Epidermal melanocyte (primary cell): Measurements from ENCODE around the gene ZDHHC11B.
"Not testable (repeated sequence)": the region's sequence is repeated elsewhere in the genome, so short reads cannot be mapped to it uniquely, and the experiment has no call there.

Source experiments
- DNase-seq: peaks from one replicate; pipeline ENCODE4 v3.0.0; 2011; ENCODE audit warnings: low spot score; ENCODE audit not compliant: insufficient read length

Gene ZDHHC11B

GRCh38 chr5:784428-785177 is at the start of gene ZDHHC11B:
TSS of gene ZDHHC11B (minus strand) at chr5:784729. CDS start at chr5:766919, 17,810 bp downstream.
- DNase-seq = peak; percentile 23

- not testable (repeated sequence) for DNase-seq
Measured at GRCh38 chr5:834013-834412, 49.5 kb upstream of the ZDHHC11B start.

- DNase-seq = not testable (repeated sequence)
Measured at GRCh38 chr5:828194-828593, 43.7 kb upstream of the ZDHHC11B start.

- not testable (repeated sequence) for DNase-seq
Measured at GRCh38 chr5:825544-825943, 41.0 kb upstream of the ZDHHC11B start.

GRCh38 chr5:821504-821903 is 37.0 kb upstream of the ZDHHC11B start:
- DNase-seq = no peak

- DNase-seq = no peak
Measured at GRCh38 chr5:820245-820644, 35.7 kb upstream of the ZDHHC11B start.

GRCh38 chr5:819078-819477 is 34.5 kb upstream of the ZDHHC11B start:
- DNase-seq = no peak

GRCh38 chr5:816176-816575 is 31.6 kb upstream of the ZDHHC11B start:
- DNase-seq = no peak

- no peak for DNase-seq
Measured at GRCh38 chr5:815449-815848, 30.9 kb upstream of the ZDHHC11B start.

GRCh38 chr5:813575-813974 is 29.0 kb upstream of the ZDHHC11B start:
- not testable (repeated sequence) for DNase-seq

- DNase-seq = not testable (repeated sequence)
Measured at GRCh38 chr5:811384-811783, 26.9 kb upstream of the ZDHHC11B start.

GRCh38 chr5:807719-808514 is 23.4 kb upstream of the ZDHHC11B start:
- not testable (repeated sequence) for DNase-seq

- no peak for DNase-seq
Measured at GRCh38 chr5:801472-801871, 16.9 kb upstream of the ZDHHC11B start.

GRCh38 chr5:801055-801454 is 16.5 kb upstream of the ZDHHC11B start:
- not testable (repeated sequence) for DNase-seq

- DNase-seq = not testable (repeated sequence)
Measured at GRCh38 chr5:798505-799138, 14.1 kb upstream of the ZDHHC11B start.

- not testable (repeated sequence) for DNase-seq
Measured at GRCh38 chr5:797986-798385, 13.5 kb upstream of the ZDHHC11B start.

GRCh38 chr5:795873-796272 is 11.3 kb upstream of the ZDHHC11B start:
- not testable (repeated sequence) for DNase-seq

- DNase-seq = not testable (repeated sequence)
Measured at GRCh38 chr5:794948-795347, 10.4 kb upstream of the ZDHHC11B start.

- not testable (repeated sequence) for DNase-seq
Measured at GRCh38 chr5:788703-789102, 4.2 kb upstream of the ZDHHC11B start.

GRCh38 chr5:787857-788233 is 3.3 kb upstream of the ZDHHC11B start:
- not testable (repeated sequence) for DNase-seq

GRCh38 chr5:787224-787856 is 2.8 kb upstream of the ZDHHC11B start:
- not testable (repeated sequence) for DNase-seq
